Measurements from ENCODE around the gene OBSCN. TPM values are rescaled to one million over a fixed set of nuclear protein-coding genes. Genes with fewer than 3 reads are reported as not detected.
A peak's percentile ranks its signal among the peaks of the same experiment; 100 is the strongest.

Gene OBSCN
- total RNA-seq = 10 to 100 TPM; 13.7 to 14.9 TPM

GRCh38 chr1:228207851-228208821, at the start of gene OBSCN:
TSS of gene OBSCN (plus strand) at chr1:228208044. CDS start at chr1:228211784, 3,740 bp downstream.
- H3K4me1 Mint-ChIP-seq = no peaks in the 10 kb centered on the region
- peaks cover 4% of the 10 kb centered on the region for H3K27me3 Mint-ChIP-seq
- H3K9me3 Mint-ChIP-seq = no peaks in the 10 kb centered on the region
- no peak within 1 kb of the TSS for H3K4me3 Mint-ChIP-seq
- no peaks in the 10 kb centered on the region for H3K36me3 Mint-ChIP-seq
- H3K27ac Mint-ChIP-seq = no peak within 1 kb of the TSS
- no peak for DNase-seq

- Mint-ChIP-seq H3K9me3 (no peaks in the 10 kb centered on the region), H3K4me3 (no peak overlapping the region), H3K4me1 (peaks cover 37% of the 10 kb centered on the region), H3K27me3 (no peaks in the 10 kb centered on the region), H3K36me3 (no peaks in the 10 kb centered on the region), H3K27ac (no peak overlapping the region)
- DNase-seq = no peak
Observed at GRCh38 chr1:228158151-228159007, 49.5 kb upstream of the OBSCN start.

GRCh38 chr1:228159008-228159665, 48.7 kb upstream of the OBSCN start:
- Mint-ChIP-seq H3K27me3 (no peaks in the 10 kb centered on the region), H3K36me3 (no peaks in the 10 kb centered on the region), H3K4me1 (peaks cover 40% of the 10 kb centered on the region), H3K9me3 (no peaks in the 10 kb centered on the region), H3K4me3 (no peak overlapping the region), H3K27ac (no peak overlapping the region)
- DNase-seq = no peak

GRCh38 chr1:228160201-228160761, 47.6 kb upstream of the OBSCN start:
- DNase-seq = no peak
- Mint-ChIP-seq H3K36me3 (no peaks in the 10 kb centered on the region), H3K9me3 (no peaks in the 10 kb centered on the region), H3K27me3 (no peaks in the 10 kb centered on the region), H3K4me3 (no peak overlapping the region), H3K4me1 (peaks cover 40% of the 10 kb centered on the region), H3K27ac (no peak overlapping the region)

- DNase-seq = no peak
- Mint-ChIP-seq H3K4me3 (no peak overlapping the region), H3K36me3 (no peaks in the 10 kb centered on the region), H3K4me1 (peaks cover 34% of the 10 kb centered on the region), H3K27ac (no peak overlapping the region), H3K27me3 (no peaks in the 10 kb centered on the region), H3K9me3 (no peaks in the 10 kb centered on the region)
Observed at GRCh38 chr1:228161362-228161761, 46.5 kb upstream of the OBSCN start.

- peaks cover 38% of the 10 kb centered on the region for H3K4me1 Mint-ChIP-seq
- no peaks in the 10 kb centered on the region for H3K36me3 Mint-ChIP-seq
- no peak for DNase-seq
- H3K27me3 Mint-ChIP-seq = no peaks in the 10 kb centered on the region
- H3K4me3 Mint-ChIP-seq = no peak overlapping the region
- H3K9me3 Mint-ChIP-seq = no peaks in the 10 kb centered on the region
- H3K27ac Mint-ChIP-seq = peak overlapping the region; percentile 65
Observed at GRCh38 chr1:228161866-228162265, 46.0 kb upstream of the OBSCN start.

- no peak for DNase-seq
- Mint-ChIP-seq H3K27ac (peak overlapping the region; percentile 65), H3K27me3 (no peaks in the 10 kb centered on the region), H3K36me3 (no peaks in the 10 kb centered on the region), H3K9me3 (no peaks in the 10 kb centered on the region), H3K4me3 (no peak overlapping the region), H3K4me1 (peaks cover 36% of the 10 kb centered on the region)
Observed at GRCh38 chr1:228162286-228163006, 45.4 kb upstream of the OBSCN start.

- Mint-ChIP-seq H3K4me1 (peaks cover 36% of the 10 kb centered on the region), H3K4me3 (no peak overlapping the region), H3K27ac (peak overlapping the region; percentile 65), H3K9me3 (no peaks in the 10 kb centered on the region), H3K27me3 (no peaks in the 10 kb centered on the region), H3K36me3 (no peaks in the 10 kb centered on the region)
- DNase-seq = no peak
Observed at GRCh38 chr1:228163007-228163753, 44.7 kb upstream of the OBSCN start.

GRCh38 chr1:228163776-228164519, 43.9 kb upstream of the OBSCN start:
- H3K4me1 Mint-ChIP-seq = peaks cover 40% of the 10 kb centered on the region
- H3K9me3 Mint-ChIP-seq = no peaks in the 10 kb centered on the region
- no peak for DNase-seq
- H3K36me3 Mint-ChIP-seq = no peaks in the 10 kb centered on the region
- no peaks in the 10 kb centered on the region for H3K27me3 Mint-ChIP-seq
- H3K4me3 Mint-ChIP-seq = peak overlapping the region; percentile 91
- peak overlapping the region; percentile 91 for H3K27ac Mint-ChIP-seq

GRCh38 chr1:228164561-228165371, 43.1 kb upstream of the OBSCN start:
- no peak for DNase-seq
- H3K9me3 Mint-ChIP-seq = no peaks in the 10 kb centered on the region
- peaks cover 44% of the 10 kb centered on the region for H3K4me1 Mint-ChIP-seq
- no peaks in the 10 kb centered on the region for H3K36me3 Mint-ChIP-seq
- peak overlapping the region; percentile 91 for H3K4me3 Mint-ChIP-seq
- peak overlapping the region; percentile 95 for H3K27ac Mint-ChIP-seq
- H3K27me3 Mint-ChIP-seq = no peaks in the 10 kb centered on the region

- Mint-ChIP-seq H3K4me1 (peaks cover 46% of the 10 kb centered on the region), H3K27me3 (no peaks in the 10 kb centered on the region), H3K36me3 (no peaks in the 10 kb centered on the region), H3K9me3 (no peaks in the 10 kb centered on the region), H3K27ac (peak within 1 kb of the TSS; percentile 95), H3K4me3 (peak within 1 kb of the TSS; percentile 91)
- DNase-seq = peak; percentile 100
Observed at GRCh38 chr1:228165372-228166169, 42.3 kb upstream of the OBSCN start, which contains the start of gene IBA57. TSS of gene IBA57 (plus strand) at chr1:228165804. CDS start at chr1:228165817, 13 bp downstream.

Data from activated naive CD8-positive, alpha-beta T cell treated with anti-CD3 and anti-CD28 coated beads for 36 hours (primary cell).